Activated T-cell treated with anti-CD3 and anti-CD28 coated beads for 4 hours (primary cell): ENCODE data around the gene LONP2.

Experiments used
- DNase-seq: peaks from one replicate; pipeline ENCODE4 v3.0.0-alpha.2; 2020

The LONP2 gene

DNA sequence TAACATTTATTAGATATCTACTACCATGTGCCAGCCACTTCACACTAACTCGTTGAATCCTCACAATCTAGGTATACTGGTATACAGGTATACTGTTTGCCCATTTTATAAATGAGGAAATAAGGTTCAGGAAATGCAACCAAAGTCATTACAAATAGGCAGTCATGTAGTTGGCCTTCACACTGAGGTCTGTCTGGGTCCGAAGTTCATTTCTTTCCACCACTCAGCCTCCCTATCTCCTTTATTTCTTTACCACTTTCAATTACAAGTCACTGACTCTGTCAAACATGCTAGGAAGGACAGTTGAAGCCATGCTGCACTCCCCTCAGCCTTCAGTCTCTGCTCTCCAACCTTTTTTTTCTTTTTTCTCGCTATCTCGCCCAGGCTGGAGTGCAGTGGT, 161.8 kb downstream of the LONP2 start:
- DNase-seq: no peak
